Stimulated activated CD8-positive, alpha-beta memory T cell treated with anti-CD3 and anti-CD28 coated beads, Interleukin-4, amount 100 ng/mL, for 1 hour (primary cell): ENCODE results near the gene NUDT3.
"Not testable (repeated sequence)": the region's sequence is repeated elsewhere in the genome, so short reads cannot be mapped to it uniquely, and the experiment has no call there.

Experiments used
- DNase-seq, 2 donors: peaks; one replicate each; pipeline ENCODE4 v3.0.0-alpha.2; 2020; ENCODE audit warnings: low read depth in 2 of 2, low spot score in 1 of 2

NUDT3 gene

GRCh38 chr6:34343806-34344205 lies 48.7 kb downstream of the NUDT3 start:
- DNase-seq = no peak

GRCh38 chr6:34342247-34342646 lies 50.2 kb downstream of the NUDT3 start:
- no peak for DNase-seq

GRCh38 chr6:34341481-34341971 lies 50.9 kb downstream of the NUDT3 start:
- no peak for DNase-seq

DNA sequence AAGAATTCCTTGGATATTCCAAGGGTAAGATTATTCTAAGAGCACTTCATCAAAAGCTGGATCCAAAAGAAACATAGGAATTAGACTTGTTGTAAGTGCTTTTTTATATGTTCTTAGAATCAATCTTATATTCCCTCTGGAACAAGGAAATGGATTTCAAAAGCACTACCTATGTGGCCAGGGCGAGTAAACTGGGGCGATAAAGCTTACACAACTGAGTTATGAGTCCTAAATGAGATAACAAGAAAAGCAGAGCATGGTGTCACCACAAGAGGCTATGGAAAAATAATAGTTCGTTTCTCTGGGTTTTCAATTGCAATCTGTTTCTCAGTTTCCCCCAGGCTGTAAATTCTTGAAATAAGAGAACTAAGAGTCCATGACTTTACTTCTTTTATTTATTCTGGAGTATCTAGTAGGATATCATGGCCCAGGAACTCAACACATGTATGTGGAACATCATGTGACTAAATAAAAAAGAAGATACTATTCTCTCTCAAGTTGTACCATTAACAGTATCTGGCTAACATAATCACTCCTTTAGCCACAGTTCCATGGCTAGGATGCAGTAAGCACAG lies 51.5 kb downstream of the NUDT3 start:
- DNase-seq = no peak

GRCh38 chr6:34340394-34340793 lies 52.1 kb downstream of the NUDT3 start:
- no peak for DNase-seq

- DNase-seq = no peak
These were observed 52.5 kb downstream of the NUDT3 start for GRCh38 chr6:34339971-34340370.

- no peak for DNase-seq
These were observed 53.0 kb downstream of the NUDT3 start for GRCh38 chr6:34339432-34339831.

- no peak for DNase-seq
These were observed 53.7 kb downstream of the NUDT3 start for GRCh38 chr6:34338811-34339210.

DNA sequence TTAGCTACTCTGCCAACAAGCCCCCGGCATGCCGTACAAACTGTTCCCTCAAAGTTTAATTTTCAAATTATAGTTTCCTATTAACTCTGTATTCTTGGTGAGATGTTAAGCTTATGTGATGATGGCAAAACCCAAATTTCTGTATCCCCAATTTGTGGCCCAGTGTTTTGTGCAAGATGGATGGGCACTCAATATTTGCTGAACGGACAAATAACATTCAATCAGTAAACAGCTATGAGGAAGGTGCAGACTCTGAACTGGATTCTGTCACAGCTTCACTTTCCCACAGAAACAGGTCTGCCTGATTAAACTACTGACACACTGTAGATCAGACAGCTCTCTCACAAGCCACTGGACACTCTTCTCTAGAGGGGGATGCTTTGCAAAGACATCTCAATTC lies 54.1 kb downstream of the NUDT3 start:
- no peak for DNase-seq

DNA sequence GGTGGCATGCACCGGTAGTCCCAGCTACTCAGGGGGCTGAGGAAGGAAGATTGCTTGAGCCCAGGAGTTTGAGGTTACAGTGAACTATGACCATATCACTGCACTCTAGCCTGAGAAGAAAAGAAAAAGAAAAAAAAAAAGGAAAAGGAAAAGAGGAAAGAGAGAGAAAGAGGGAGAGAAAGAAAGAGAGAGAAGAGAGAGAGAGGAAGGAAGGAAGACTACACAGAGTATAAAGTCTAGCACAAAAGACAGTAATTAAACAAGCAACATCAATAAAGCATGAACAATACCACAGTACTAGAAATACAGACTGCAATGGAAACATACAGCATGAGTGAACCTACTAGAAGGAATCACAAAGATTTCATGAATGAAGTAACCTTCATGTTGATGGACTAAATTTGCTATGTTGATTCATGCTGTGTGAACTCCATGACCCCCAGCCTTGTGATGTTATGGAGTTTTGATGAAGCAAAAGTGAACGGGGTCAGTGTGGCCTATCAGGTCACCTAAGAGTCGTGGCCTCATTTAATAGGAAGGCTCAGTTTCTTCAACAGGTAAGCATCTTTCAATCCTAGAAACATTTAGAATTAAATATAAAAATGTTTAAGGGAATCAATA lies 57.6 kb downstream of the NUDT3 start:
- DNase-seq = no peak

DNA sequence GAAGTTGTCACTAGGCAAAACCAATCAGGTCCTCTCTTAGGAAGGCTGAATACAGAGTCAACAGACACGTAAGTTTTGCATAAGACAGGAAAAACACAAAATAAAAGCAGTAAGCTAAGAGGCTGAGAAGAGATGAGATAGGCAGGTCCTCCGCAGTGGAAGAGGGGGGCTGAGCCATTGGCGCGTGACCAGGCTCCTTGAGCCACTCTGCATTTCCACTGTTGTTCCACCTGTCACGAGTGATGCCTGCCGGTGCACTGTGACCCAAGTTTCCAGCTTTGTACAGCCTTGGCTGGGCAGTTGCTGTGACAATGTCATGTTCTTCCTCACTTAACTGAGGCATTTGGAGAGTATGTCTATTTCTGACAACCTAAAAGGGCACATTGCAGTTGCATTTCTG lies 58.6 kb downstream of the NUDT3 start:
- DNase-seq = no peak

DNA sequence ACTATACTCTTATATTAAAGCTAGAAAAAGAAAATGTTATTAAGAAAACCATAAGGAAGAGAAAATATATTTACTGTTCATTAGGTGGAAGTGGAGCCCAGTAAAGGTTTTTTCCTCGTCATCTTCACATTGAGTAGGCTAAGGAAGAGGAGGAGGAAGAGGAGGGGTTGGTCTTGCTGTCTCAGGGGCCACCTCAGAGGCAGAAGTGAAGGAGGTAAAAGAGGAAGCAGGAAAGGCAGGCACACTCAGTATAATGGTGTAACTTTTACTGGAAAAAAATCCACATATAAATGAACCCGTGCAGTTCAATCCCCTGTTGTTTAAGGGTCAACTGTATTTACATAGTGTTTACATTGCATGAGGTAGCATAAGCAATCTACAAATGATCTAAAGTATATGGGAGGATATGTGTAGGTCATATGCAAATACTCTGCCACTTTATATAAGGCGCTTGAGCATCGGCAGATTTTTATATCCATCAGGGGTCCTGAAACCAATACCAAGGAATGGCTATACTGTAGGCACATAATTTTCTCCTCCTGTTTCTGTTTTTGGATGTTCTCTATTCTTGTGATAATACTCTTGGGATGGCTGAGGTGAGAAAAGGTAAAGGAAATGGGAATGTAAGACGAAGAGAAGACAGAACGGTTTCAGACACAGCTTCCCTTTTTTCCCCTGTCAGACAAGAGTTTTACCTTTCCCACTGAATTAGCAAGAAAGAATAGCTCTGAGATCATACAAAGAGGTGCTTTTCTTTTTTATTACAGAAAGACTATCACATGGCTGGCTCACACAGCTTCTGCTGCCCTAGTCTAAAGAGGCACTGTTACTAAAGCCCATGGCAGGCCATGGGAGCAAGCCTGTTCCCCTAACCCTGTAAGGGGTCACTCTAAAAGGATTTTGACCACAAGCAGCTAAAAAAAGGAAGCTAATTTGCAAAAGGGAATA lies 59.9 kb downstream of the NUDT3 start:
- DNase-seq = no peak

- no peak for DNase-seq
These were observed 61.0 kb downstream of the NUDT3 start for GRCh38 chr6:34331371-34332050.

DNA sequence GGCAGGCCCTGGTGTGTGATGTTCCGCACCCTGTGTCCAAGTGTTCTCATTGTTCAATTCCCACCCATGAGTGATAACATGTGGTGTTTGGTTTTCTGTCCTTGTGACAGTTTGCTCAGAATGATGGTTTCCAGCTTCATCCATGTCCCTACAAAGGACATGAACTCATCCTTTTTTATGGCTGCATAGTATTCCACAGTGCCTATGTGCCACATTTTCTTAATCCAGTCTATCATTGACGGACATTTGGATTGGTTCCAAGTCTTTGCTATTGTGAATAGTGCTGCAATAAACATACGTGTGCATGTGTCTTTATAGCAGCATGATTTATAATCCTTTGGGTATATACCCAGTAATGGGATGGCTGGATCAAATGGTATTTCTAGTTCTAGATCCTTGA lies 62.7 kb downstream of the NUDT3 start:
- not testable (repeated sequence) for DNase-seq

DNA sequence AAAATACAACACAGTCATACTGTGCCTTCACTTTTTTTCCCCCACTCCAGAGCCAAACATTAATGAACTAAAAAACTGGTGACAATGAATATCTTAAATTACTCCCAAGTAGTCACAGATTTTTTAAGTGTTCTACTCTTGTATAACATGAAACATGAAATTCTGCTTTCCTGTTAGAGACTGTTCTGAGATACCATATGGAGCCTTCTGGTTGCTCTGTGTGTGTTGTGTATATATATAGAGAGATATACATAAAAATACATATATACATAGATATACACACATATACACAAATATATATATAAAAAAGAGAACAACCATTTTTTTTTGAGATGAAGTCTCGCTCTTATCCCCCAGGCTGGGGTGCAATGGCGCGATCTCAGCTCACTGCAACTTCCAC lies 63.5 kb downstream of the NUDT3 start:
- no peak for DNase-seq

GRCh38 chr6:34327313-34328205 lies 64.9 kb downstream of the NUDT3 start:
- DNase-seq = not testable (repeated sequence)

DNA sequence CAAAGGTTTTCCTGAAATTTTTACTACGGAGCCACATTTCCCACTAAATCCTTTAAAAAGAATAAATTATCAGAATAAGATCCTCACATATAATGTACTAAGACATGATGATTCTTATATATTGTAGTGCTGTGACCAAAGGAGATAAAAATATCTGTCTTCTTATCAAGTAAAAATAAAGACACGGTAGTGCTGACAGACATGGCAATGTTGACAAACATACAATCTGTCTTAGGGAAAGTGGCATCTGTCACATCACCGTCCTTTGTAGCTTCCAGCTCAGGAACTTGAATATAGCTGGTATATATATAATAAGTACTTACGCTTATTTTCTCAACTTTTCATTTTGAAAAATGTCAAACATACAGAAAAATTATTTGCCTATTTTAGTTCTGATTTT lies 66.8 kb downstream of the NUDT3 start:
- DNase-seq = no peak

DNA sequence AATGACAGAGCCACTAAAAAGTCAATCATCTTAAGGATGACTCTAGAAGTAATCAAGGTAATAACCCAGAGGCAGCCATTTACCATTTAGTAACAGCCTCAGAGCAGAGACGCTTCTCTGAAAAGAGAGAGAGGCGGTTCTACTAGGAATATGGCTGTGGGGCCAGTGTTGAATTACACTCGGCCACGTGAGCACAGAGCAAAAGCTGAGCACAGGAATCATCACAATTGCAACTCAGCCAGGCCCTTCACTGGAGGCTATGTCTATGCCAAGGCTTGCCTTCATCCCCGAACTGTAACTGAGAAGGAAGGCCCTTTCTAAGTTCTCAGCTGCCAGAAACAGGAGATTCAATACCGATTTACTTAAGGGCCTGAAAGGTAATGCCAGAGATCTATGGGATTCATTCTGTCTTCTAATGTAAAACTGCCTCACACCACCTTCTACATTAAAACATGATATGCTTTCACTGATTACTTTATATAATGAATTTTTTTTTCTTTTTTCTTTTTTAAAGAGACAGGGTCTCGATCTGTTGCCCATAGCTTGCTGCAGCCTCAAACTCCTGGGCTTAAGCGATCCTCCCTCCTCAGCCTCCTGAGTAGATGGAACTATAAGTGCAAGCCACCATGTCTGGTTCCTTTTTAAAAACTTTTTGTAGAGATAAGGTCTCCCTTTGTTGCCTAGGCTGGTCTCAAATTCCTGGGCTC lies 67.6 kb downstream of the NUDT3 start:
- DNase-seq = no peak

GRCh38 chr6:34324221-34324620 lies 68.2 kb downstream of the NUDT3 start:
- not testable (repeated sequence) for DNase-seq

GRCh38 chr6:34323300-34323699 lies 69.2 kb downstream of the NUDT3 start:
- DNase-seq = no peak
